HepG2 (cell line): ENCODE results near the gene TTPAL. TPM values are rescaled to one million over a fixed set of nuclear protein-coding genes. Genes with fewer than 3 reads are reported as not detected.

ENCODE experiments used
- AHR ChIP-seq: IDR thresholded peaks from 2 replicates; pipeline ENCODE4 v1.6.1; 2018; ENCODE audit warnings: missing genetic modification reagents, missing compliant biosample characterization
- AKNA ChIP-seq: sonication (generic); formaldehyde crosslinking; IDR thresholded peaks from 2 replicates; pipeline ENCODE4 v1.4.0; 2020; ENCODE audit warnings: missing genetic modification reagents, borderline replicate concordance
- ATF2 ChIP-seq: sonication (generic); formaldehyde crosslinking; IDR thresholded peaks from 2 replicates; pipeline ENCODE4 v1.4.0; 2020; ENCODE audit warnings: missing genetic modification reagents
- CEBPG ChIP-seq: IDR thresholded peaks from 2 replicates; pipeline ENCODE4 v1.6.1; 2016
- CSRNP2 ChIP-seq: sonication (generic); formaldehyde crosslinking; conservative IDR thresholded peaks from 2 replicates; pipeline ENCODE4 v1.8.0; 2022; ENCODE audit warnings: low read depth, missing genetic modification reagents
- FOXC1 ChIP-seq: sonication (generic); formaldehyde crosslinking; IDR thresholded peaks from 2 replicates; pipeline ENCODE4 v1.8.0; 2022; ENCODE audit warnings: mild to moderate bottlenecking, missing genetic modification reagents, borderline replicate concordance
- GATA4 ChIP-seq: sonication (generic); IDR thresholded peaks from 2 replicates; pipeline ENCODE4 v1.6.1; 2016; ENCODE audit warnings: antibody characterized with exemption, low read depth, borderline replicate concordance
- GATAD2A ChIP-seq: IDR thresholded peaks from 2 replicates; pipeline ENCODE4 v1.6.1; 2016
- IKZF4 ChIP-seq: sonication (generic); formaldehyde crosslinking; IDR thresholded peaks from 2 replicates; pipeline ENCODE4 v1.5.1; 2020; ENCODE audit warnings: borderline replicate concordance, mild to moderate bottlenecking, low read depth, missing genetic modification reagents; ENCODE audit errors: not compliant biosample characterization
- KLF6 ChIP-seq: IDR thresholded peaks from 2 replicates; pipeline ENCODE4 v1.8.0; 2016; ENCODE audit warnings: missing biosample characterization, missing genetic modification reagents
- NFKB2 ChIP-seq: sonication (generic); formaldehyde crosslinking; IDR thresholded peaks from 2 replicates; pipeline ENCODE4 v1.4.0; 2020; ENCODE audit warnings: missing genetic modification reagents, borderline replicate concordance
- SALL1 ChIP-seq: sonication (generic); formaldehyde crosslinking; IDR thresholded peaks from 2 replicates; pipeline ENCODE4 v1.8.0; 2022; ENCODE audit warnings: mild to moderate bottlenecking, missing genetic modification reagents
- TBX2 ChIP-seq: sonication (generic); formaldehyde crosslinking; IDR thresholded peaks from 2 replicates; pipeline ENCODE4 v1.5.0; 2020; ENCODE audit warnings: missing genetic modification reagents, mild to moderate bottlenecking, borderline replicate concordance
- ZBED4 ChIP-seq: sonication (generic); formaldehyde crosslinking; IDR thresholded peaks from 2 replicates; pipeline ENCODE4 v1.4.0; 2020; ENCODE audit warnings: missing genetic modification reagents, borderline replicate concordance
- ZNF350 ChIP-seq: sonication (generic); formaldehyde crosslinking; IDR thresholded peaks from 2 replicates; pipeline ENCODE4 v1.4.0; 2020; ENCODE audit warnings: mild to moderate bottlenecking, low read depth, missing genetic modification reagents, borderline replicate concordance
- ZNF468 ChIP-seq: sonication (generic); formaldehyde crosslinking; IDR thresholded peaks from 2 replicates; pipeline ENCODE4 v1.8.0; 2022; ENCODE audit warnings: mild to moderate bottlenecking, moderate library complexity, missing genetic modification reagents
- ZNF572 ChIP-seq: sonication (generic); formaldehyde crosslinking; IDR thresholded peaks from 2 replicates; pipeline ENCODE4 v1.5.1; 2020; ENCODE audit warnings: mild to moderate bottlenecking, missing genetic modification reagents
- ZNF781 ChIP-seq: sonication (generic); formaldehyde crosslinking; IDR thresholded peaks from 2 replicates; pipeline ENCODE4 v1.5.1; 2020; ENCODE audit warnings: borderline replicate concordance, mild to moderate bottlenecking, missing genetic modification reagents; ENCODE audit errors: not compliant biosample characterization
- ZNF879 ChIP-seq: sonication (generic); formaldehyde crosslinking; IDR thresholded peaks from 2 replicates; pipeline ENCODE4 v1.8.1; 2023; ENCODE audit warnings: missing genetic modification reagents
- polyA plus RNA-seq, 8 experiments: library from polyadenylated mRNA; depleted of rRNA in 3 of 8; stranded (reverse) in 7 of 8; unstranded in 1 of 8; fragments of >200 nt; fragmentation: Illumina TruSeq in 4 of 8; extraction: Trizol in 4 of 8; gene quantifications; 2 replicates each; pipeline versions ENCODE4 v1.2.1 to v1.2.3, GENCODE V29; 2011 to 2016; ENCODE audit warnings: low read depth in 4 of 8, missing spikeins in 1 of 8, mixed read lengths in 1 of 8; ENCODE audit not compliant: insufficient read depth in 1 of 8
- total RNA-seq, 5 experiments: library from RNA; depleted of rRNA; stranded (reverse); fragments of >200 nt; fragmentation: Illumina TruSeq; extraction: Trizol; gene quantifications; 2 replicates each; pipeline ENCODE4 v1.2.3, GENCODE V29; 2016; ENCODE audit warnings: low read depth in 1 of 5

TTPAL gene
- total and polyA plus RNA-seq, 2 of the 13 experiments (the other 11 are each of a cell fraction or from before 2014, with no cell fraction given) = 4.3 to 18.8 TPM

- TF ChIP-seq ZBED4 = peak; percentile 49; the same call in 1 of the 2 replicates
- peak; percentile 15; the same call in 1 of the 2 replicates for TF ChIP-seq SALL1 (CRISPR knock-in tag)
- no peak for TF ChIP-seq ZNF781 (CRISPR knock-in tag)
- no peak for TF ChIP-seq CSRNP2 (CRISPR knock-in tag)
- no peak for TF ChIP-seq NFKB2 (CRISPR knock-in tag)
- TF ChIP-seq ZNF350 (CRISPR knock-in tag) = no peak
- TF ChIP-seq GATA4 = no peak
- TF ChIP-seq ATF2 (CRISPR knock-in tag) = no peak
- no peak for TF ChIP-seq ZNF879 (CRISPR knock-in tag)
- TF ChIP-seq KLF6 (CRISPR knock-in tag) = peak; percentile 88; the same call in 1 of the 2 replicates
- TF ChIP-seq TBX2 (CRISPR knock-in tag) = no peak
- TF ChIP-seq IKZF4 = no peak
- no peak for TF ChIP-seq AHR (CRISPR knock-in tag)
- no peak for TF ChIP-seq ZNF468 (CRISPR knock-in tag)
- TF ChIP-seq GATAD2A = peak; percentile 71
- no peak for TF ChIP-seq ZNF572 (CRISPR knock-in tag)
- no peak for TF ChIP-seq AKNA
- TF ChIP-seq FOXC1 (CRISPR knock-in tag) = no peak
- TF ChIP-seq CEBPG (CRISPR knock-in tag) = peak; percentile 92
Measured at GRCh38 chr20:44471481-44471882, 4.2 kb upstream of the TTPAL start (continued).
